Smooth muscle cell (in vitro differentiated cells): ENCODE measurements around the gene STIMATE. TPM values are rescaled to one million over a fixed set of nuclear protein-coding genes. Genes with fewer than 3 reads are reported as not detected.

Source experiments
- DNase-seq: peaks from one replicate; lab custom pipeline; 2025; ENCODE audit not compliant: unreplicated experiment; lab: John Stamatoyannopoulos, UW
- H2AFZ ChIP-seq: fragments of 200-600 bp; sonication (generic); 2 replicates; pipeline ENCODE4 v1.6.0; 2016; ENCODE audit warnings: antibody characterized with exemption, low read depth, mild to moderate bottlenecking
- H3F3A ChIP-seq: fragments of 200-600 bp; sonication (generic); 2 replicates; pipeline ENCODE4 v1.6.0; 2017; ENCODE audit warnings: antibody characterized with exemption, low read depth
- H3K27ac ChIP-seq: fragments of 200-600 bp; sonication (generic); 2 replicates; pipeline ENCODE4 v1.5.1; 2016; ENCODE audit warnings: low read depth, mild to moderate bottlenecking
- H3K27me3 ChIP-seq: fragments of 200-600 bp; sonication (generic); 2 replicates; pipeline ENCODE4 v1.6.1; 2016; ENCODE audit warnings: low read depth, mild to moderate bottlenecking
- H3K36me3 ChIP-seq: fragments of 200-600 bp; sonication (generic); 2 replicates; pipeline ENCODE4 v1.5.1; 2016; ENCODE audit warnings: low read depth
- H3K4me1 ChIP-seq: fragments of 200-600 bp; sonication (generic); 2 replicates; pipeline ENCODE4 v1.5.1; 2016; ENCODE audit warnings: low read depth
- H3K4me2 ChIP-seq: fragments of 200-600 bp; sonication (generic); 2 replicates; pipeline ENCODE4 v1.6.0; 2016; ENCODE audit warnings: mild to moderate bottlenecking
- H3K4me3 ChIP-seq: fragments of 200-600 bp; sonication (generic); 2 replicates; pipeline ENCODE4 v1.5.1; 2016; ENCODE audit warnings: mild to moderate bottlenecking
- H3K79me2 ChIP-seq: fragments of 200-600 bp; sonication (generic); 2 replicates; pipeline ENCODE4 v1.6.0; 2016; ENCODE audit warnings: low read depth, mild to moderate bottlenecking
- H3K9ac ChIP-seq: fragments of 200-600 bp; sonication (generic); 2 replicates; pipeline ENCODE4 v1.6.0; 2016; ENCODE audit warnings: low read depth
- H3K9me3 ChIP-seq: fragments of 200-600 bp; sonication (generic); replicated peaks from 2 replicates; pipeline ENCODE4 v1.5.1; 2016; ENCODE audit warnings: low read depth
- H4K20me1 ChIP-seq: fragments of 200-600 bp; sonication (generic); 2 replicates; pipeline ENCODE4 v1.6.0; 2016; ENCODE audit warnings: low read depth
- WGBS: methylation state at CpG from one replicate; pipeline ENCODE4 v1.1.7; 2016; ENCODE audit warnings: low lambda C conversion rate; 5-methylcytosine and 5-hydroxymethylcytosine counted together
- polyA plus RNA-seq: library from polyadenylated mRNA; unstranded; fragments of >200 nt; fragmentation: Nextera tagmentation; extraction: Ambion mirVana; gene quantifications from 2 replicates; pipeline ENCODE4 v1.2.1, GENCODE V29; 2016
- total RNA-seq: library from RNA; depleted of rRNA; stranded (reverse); fragments of >200 nt; gene quantifications from 2 replicates; pipeline ENCODE4 v1.2.3, GENCODE V29; 2014
- TF ChIP-seq, protein P1 (sequence below): fragments of 200-600 bp; sonication (generic); IDR thresholded peaks from 2 replicates; pipeline ENCODE4 v1.5.1; 2017; ENCODE audit warnings: borderline replicate concordance, mild to moderate bottlenecking, antibody characterized with exemption; ENCODE audit not compliant: insufficient read depth, poor library complexity, severe bottlenecking

Gene STIMATE
- total and polyA plus RNA-seq, 2 experiments from 2014 or later = 12.8 to 18.1 TPM

DNA sequence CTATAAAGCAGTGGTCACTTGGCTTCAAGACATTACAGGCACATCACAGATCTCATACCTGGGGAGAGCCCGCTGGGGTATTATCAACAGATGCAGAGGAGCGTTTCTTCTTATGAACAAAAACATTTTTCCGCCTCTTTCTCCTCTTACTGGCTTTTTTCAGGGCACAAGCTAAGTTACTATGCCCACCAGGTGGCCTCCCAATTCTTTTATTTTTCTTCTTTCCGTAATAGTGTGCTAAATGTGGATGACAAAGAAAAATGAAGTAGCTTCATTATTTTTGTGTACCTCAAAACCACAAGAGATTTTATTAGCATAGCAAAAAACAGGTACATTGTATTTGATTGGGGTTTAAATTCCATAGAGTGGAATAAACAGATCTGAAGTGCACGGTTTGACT is 10.1 kb upstream of the STIMATE start:
- whole genome bisulfite sequencing = 90% methylated on average over 5 of the region's 5 CpGs
- Histone ChIP-seq H3K4me1 (no peaks in the 10 kb centered on the region), H3K9me3 (no peaks in the 10 kb centered on the region), H4K20me1 (no peaks in the 10 kb centered on the region), H3K4me3 (no peak overlapping the region), H3K4me2 (no peak overlapping the region), H3K9ac (no peak overlapping the region), H3K27ac (no peak overlapping the region), H3K79me2 (no peaks in the 10 kb centered on the region), H3F3A (no peaks in the 10 kb centered on the region), H3K27me3 (no peaks in the 10 kb centered on the region), H3K36me3 (no peaks in the 10 kb centered on the region), H2AFZ (no peak overlapping the region)
- DNase-seq = no peak
- TF ChIP-seq, protein P1, sequence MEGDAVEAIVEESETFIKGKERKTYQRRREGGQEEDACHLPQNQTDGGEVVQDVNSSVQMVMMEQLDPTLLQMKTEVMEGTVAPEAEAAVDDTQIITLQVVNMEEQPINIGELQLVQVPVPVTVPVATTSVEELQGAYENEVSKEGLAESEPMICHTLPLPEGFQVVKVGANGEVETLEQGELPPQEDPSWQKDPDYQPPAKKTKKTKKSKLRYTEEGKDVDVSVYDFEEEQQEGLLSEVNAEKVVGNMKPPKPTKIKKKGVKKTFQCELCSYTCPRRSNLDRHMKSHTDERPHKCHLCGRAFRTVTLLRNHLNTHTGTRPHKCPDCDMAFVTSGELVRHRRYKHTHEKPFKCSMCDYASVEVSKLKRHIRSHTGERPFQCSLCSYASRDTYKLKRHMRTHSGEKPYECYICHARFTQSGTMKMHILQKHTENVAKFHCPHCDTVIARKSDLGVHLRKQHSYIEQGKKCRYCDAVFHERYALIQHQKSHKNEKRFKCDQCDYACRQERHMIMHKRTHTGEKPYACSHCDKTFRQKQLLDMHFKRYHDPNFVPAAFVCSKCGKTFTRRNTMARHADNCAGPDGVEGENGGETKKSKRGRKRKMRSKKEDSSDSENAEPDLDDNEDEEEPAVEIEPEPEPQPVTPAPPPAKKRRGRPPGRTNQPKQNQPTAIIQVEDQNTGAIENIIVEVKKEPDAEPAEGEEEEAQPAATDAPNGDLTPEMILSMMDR = no peak

DNA sequence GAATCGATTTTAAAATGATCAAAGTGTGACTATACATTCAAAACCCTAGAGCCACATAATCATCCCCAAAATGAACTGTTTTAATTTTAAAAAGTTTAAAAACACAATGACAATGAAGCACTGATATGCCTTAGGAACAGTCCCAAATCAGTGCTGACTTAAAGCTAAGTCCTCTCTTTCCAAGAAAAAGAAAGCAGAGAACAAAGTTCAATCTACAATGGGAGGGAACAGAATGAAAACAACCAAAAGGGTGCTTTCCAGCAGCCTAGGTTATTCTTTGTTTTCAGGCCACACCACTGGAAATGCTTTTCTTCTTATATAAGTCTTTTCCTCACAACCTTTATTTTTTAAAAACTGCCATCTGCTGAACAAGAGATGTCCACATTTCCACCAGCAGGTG is 7.2 kb upstream of the STIMATE start:
- H3K79me2 ChIP-seq = no peaks in the 10 kb centered on the region
- no peak overlapping the region for H2AFZ ChIP-seq
- H3K27ac ChIP-seq = no peak overlapping the region
- H3K27me3 ChIP-seq = no peaks in the 10 kb centered on the region
- no peak overlapping the region for H3K4me2 ChIP-seq
- 97% methylated on average over 1 of the region's 1 CpG for WGBS
- no peaks in the 10 kb centered on the region for H3F3A ChIP-seq
- H3K9ac ChIP-seq = no peak overlapping the region
- no peaks in the 10 kb centered on the region for H3K36me3 ChIP-seq
- no peaks in the 10 kb centered on the region for H3K9me3 ChIP-seq
- no peak overlapping the region for H3K4me3 ChIP-seq
- H4K20me1 ChIP-seq = no peaks in the 10 kb centered on the region
- no peak for DNase-seq
- TF ChIP-seq, protein P1 = no peak
- no peaks in the 10 kb centered on the region for H3K4me1 ChIP-seq

DNA sequence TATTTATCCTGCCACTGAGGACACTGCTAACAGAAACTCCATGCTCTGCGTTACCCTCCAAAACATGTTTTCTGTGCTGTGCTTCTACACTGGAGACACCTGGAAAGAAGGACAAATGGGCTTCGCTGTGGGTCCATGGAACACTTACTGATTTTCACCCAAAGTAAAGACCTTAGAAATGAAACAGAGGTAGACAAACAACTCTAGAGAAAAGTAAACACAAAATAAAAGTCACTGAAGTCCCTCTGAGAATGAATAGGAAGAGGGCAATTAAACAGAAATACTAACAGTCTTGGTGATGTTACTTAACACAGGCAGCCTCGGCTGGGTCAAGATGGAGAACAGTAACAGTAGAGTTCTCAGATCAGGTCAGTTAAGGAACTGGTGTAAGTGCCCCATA is 6.7 kb upstream of the STIMATE start:
- no peaks in the 10 kb centered on the region for H3K9me3 ChIP-seq
- no peak overlapping the region for H3K27ac ChIP-seq
- H3K4me2 ChIP-seq = no peak overlapping the region
- no peaks in the 10 kb centered on the region for H3K27me3 ChIP-seq
- H3K4me1 ChIP-seq = no peaks in the 10 kb centered on the region
- no peaks in the 10 kb centered on the region for H3F3A ChIP-seq
- DNase-seq = no peak
- no peaks in the 10 kb centered on the region for H3K36me3 ChIP-seq
- TF ChIP-seq, protein P1 = no peak
- H3K4me3 ChIP-seq = no peak overlapping the region
- no peaks in the 10 kb centered on the region for H3K79me2 ChIP-seq
- no peak overlapping the region for H3K9ac ChIP-seq
- H2AFZ ChIP-seq = no peak overlapping the region
- 94% methylated on average over 3 of the region's 3 CpGs for WGBS
- no peaks in the 10 kb centered on the region for H4K20me1 ChIP-seq

DNA sequence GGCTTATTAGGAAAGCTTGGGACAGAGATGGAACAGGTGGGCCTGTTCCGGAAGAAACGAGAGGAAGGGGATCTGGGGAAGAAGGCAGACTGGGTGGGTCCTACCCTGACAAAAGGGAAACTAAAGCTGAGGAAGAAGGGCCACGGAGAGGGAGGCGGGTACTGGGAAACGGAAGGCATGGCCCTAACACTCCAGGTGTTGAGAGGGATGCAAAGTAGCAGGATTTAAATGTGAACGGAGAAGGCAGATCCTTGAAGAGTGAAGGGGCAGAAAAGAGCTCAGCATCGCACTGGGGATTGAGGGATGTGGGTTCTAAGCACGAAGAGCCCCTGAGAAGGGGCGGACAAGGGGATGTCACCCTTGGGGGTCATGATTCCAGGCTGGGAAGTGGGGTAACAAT is 735 bp downstream of the STIMATE start:
- Histone ChIP-seq H3K9me3 (no peaks in the 10 kb centered on the region), H3K4me1 (peaks cover 11% of the 10 kb centered on the region), H2AFZ (peak overlapping the region; percentile 89), H3F3A (no peaks in the 10 kb centered on the region), H3K27ac (no peak overlapping the region), H3K36me3 (no peaks in the 10 kb centered on the region), H4K20me1 (peaks cover 22% of the 10 kb centered on the region), H3K9ac (peak overlapping the region; percentile 57), H3K4me2 (peak overlapping the region; percentile 86), H3K4me3 (peak overlapping the region; percentile 71), H3K27me3 (no peaks in the 10 kb centered on the region), H3K79me2 (peaks cover 9% of the 10 kb centered on the region)
- no peak for DNase-seq
- TF ChIP-seq, protein P1 = no peak
- WGBS = 6% methylated on average over 9 of the region's 9 CpGs
